ENCODE data around the gene UHRF1.
A peak's percentile ranks its signal among the peaks of the same experiment; 100 is the strongest.
"Not testable (repeated sequence)": the region's sequence is repeated elsewhere in the genome, so short reads cannot be mapped to it uniquely, and the experiment has no call there.

UHRF1 gene

DNA sequence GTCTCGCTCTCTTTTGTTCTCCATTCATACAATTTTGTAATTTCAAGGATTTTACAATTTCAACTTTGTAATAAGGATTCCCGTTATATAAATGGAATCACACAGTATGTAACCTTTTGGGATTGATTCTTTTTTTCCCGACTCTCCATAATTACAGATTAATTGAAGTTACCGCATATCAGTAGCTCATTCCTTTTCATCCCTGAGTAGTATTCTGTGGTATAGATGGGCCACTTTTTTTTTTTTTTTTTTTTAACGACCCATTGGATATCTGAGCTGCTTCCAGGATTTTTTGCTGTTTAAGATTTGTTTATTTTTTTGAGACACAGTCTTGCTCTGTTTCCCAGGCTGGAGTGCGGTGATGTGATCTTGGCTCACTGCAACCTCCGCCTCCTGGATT lies 27.8 kb downstream of the UHRF1 start:
- no peak for DNase-seq

DNA sequence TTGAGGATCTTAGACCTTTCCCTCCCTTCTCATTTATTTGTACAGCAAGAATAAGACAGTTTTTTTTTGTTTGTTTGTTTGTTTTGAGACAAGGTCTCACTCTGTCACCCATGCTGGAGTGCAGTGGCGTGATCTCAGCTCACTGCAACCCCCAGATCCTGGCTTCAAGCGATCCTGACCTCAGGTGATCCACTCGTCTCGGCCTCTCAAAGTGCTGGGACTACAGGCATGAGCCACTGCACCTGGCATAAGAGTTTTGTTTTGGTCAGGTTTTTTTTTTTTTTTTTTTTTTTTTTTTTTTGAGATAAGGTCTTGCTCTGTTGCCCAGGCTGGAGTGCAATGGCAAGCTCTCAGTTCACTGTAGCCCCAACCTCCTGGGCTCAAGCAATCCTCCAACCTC lies 29.2 kb downstream of the UHRF1 start:
- DNase-seq, result not testable (repeated sequence)

DNA sequence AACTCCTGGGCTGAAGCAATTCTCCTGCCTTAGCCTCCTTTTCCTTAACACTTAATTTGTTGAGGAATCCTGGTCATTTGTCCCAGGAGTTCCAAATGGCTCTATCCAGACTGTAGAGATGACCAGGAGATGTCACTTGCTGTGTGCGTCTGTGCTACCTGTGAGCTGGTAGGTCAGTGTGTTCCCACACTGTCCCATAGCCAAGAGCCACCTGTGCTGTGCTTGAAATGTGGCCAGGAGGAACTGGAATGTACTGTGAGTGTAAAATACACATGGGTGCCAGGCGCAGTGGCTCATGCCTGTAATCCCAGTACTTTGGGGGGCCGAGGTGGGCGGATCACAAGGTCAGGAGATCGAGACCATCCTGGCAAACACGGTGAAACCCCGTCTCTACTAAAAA lies 30.2 kb downstream of the UHRF1 start:
- no peak for DNase-seq

DNA sequence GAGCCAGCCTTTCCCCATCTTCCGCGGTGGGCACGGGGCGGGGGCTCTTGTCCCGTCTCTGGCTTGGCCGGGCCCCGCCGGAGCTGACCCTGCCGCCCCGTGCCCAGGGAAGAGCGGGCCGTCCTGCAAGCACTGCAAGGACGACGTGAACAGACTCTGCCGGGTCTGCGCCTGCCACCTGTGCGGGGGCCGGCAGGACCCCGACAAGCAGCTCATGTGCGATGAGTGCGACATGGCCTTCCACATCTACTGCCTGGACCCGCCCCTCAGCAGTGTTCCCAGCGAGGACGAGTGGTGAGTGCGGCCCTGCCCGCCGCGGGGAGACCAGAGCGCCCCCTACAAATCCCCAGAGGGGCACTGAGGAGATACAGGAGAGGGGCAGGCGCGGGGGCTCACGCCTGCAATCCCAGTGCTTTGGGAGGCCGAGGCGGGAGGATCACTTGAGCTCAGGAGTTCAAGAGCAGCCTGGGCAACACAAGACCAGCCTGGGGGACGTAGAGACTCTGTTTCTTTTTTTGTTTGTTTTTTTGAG lies 32.4 kb downstream of the UHRF1 start:
- not testable (repeated sequence) for DNase-seq

DNA sequence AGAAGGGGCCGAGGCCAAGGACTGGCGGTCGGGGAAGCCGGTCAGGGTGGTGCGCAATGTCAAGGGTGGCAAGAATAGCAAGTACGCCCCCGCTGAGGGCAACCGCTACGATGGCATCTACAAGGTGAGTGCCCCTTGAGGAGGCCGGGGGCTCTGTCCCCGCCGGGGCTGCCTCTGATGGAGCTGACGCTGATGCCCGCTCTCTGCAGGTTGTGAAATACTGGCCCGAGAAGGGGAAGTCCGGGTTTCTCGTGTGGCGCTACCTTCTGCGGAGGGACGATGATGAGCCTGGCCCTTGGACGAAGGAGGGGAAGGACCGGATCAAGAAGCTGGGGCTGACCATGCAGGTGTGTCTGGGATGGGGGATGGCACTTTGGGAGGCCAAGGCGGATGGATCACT lies 41.3 kb downstream of the UHRF1 start:
- DNase-seq, result peak in 3 of 4 experiments; percentile 14 to 42 (median 37)

DNA sequence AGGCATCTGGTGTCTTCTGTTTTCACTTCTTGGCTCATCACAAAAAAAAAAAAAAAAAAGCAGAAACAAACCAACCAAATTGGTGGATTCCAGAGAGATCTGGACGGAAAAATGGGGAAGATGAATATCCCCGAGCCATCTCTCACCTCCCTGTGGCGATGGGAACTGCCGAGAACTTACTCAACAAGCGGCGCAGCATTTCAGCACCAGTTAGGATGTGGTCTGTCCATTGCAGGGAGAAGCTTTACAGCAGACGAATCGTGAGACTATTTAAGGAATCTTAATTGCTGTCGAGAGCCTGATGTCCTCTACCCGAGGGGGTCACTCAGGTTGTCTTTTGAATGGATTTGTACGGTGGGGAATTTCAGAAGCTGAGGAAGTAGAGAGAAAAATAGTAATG lies 42.4 kb downstream of the UHRF1 start:
- peak; percentile 11 to 74 (median 54) for DNase-seq

DNA sequence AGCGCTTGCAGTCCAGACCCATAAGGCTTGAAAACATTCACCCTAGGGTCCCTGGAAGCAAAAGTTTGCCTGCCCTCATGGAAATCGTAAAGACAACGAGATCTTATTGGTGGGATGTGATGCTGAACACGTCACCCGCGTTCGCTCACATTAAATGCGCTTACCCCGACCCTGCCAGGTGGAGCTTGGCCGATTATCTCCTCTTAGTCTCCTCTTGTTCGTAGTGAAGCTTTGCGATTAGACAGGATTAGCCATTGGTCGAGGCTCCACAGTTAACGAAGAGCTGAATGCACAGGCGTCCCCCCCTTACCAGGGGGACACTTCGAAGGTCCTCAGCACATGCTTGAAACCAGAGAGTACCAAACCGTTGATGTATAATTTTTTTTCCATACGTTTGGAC lies 43.6 kb downstream of the UHRF1 start:
- no peak for DNase-seq

DNA sequence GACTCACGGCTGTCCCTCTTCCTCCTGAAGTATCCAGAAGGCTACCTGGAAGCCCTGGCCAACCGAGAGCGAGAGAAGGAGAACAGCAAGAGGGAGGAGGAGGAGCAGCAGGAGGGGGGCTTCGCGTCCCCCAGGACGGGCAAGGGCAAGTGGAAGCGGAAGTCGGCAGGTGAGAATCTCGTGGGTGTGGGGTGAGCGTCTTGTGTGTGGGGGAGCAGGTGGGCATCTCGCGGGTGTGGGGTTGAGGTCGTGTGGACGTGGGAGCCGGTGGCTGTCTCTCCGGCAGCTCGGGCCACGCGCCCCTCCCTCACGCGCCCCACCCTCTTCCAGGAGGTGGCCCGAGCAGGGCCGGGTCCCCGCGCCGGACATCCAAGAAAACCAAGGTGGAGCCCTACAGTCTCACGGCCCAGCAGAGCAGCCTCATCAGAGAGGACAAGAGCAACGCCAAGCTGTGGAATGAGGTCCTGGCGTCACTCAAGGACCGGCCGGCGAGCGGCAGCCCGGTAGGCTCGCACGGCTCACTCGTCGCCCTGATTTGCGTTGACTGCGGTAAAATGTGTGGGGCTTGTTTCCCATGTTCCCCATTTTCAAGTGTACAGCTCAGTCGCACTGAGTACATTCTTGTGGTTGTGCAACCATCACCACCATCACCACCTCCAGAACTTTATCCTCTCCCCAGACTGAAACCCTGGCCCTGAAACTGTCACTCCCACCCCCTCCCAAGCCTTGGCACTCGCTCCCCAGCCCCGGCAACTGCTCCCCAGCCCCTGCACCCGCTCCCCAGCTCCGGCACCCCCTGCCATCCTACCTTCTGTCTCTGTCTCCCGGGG lies 45.2 kb downstream of the UHRF1 start:
- peak in 2 of 4 experiments; percentile 27 to 31 for DNase-seq

DNA sequence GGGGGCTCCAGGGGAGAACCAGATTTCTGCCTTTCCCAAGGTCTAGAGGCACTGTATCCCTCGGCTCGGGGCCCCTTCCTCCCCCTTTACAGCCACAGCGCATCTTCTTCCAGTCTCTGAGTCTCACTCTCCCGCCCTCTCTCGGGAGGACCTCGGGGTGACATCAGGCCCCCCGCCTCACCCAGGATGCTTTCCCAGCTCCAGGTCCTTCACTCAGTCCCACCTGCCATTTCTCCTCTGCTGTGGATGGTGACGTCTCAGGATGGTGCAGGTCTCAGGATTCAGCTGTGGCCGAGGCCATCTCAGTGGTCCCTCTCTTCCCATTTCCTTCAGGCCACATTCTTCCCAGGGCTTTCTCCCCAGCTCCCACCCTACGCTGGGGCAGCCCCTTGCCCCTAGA lies 46.0 kb downstream of the UHRF1 start:
- DNase-seq, result no peak

DNA sequence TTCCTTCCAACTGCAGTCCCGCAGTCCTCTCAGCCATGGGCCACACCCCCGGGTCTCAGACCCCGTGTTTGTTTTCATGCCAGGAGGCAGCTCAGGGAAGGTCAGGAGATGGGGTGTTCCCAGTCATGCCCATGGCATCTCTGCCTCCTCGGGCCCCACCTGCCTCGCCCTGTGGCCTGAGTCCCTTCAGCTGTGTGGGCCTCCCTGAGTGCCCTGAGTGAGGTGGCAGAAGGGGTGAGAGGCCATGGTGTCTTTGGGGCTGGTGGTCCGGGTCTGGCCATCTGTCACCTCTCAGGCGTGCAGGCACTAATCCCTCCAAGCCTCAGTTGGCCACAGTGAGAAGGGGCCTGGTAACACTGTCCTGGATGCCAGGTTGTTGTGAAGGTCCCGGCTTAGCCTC lies 48.7 kb downstream of the UHRF1 start:
- DNase-seq, result no peak

DNA sequence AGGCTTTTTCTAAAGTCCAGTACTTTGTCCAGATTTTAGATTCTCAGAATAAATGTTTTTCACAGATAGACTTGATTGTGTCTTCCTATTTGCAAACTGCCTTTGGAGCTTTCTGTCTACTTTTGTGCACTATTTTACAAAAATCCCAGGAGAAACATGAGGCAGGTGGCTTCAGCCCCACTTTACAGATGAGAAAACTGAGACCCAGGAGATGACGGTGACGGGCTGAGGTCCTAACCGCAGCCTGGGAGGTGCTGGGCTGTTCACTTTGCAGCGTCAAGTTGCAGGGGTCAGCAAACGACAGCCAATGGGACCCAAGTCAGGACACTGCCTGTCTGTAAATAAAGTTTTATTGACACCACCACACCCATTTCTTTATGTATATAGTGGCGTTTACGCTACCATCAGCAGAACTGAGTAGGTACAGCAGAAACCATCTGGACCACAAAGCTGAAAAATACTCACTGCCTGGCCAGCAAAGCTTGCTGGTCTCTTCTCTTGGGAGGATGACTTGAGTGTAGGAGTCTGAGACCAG lies 52.9 kb downstream of the UHRF1 start:
- DNase-seq, result no peak

DNA sequence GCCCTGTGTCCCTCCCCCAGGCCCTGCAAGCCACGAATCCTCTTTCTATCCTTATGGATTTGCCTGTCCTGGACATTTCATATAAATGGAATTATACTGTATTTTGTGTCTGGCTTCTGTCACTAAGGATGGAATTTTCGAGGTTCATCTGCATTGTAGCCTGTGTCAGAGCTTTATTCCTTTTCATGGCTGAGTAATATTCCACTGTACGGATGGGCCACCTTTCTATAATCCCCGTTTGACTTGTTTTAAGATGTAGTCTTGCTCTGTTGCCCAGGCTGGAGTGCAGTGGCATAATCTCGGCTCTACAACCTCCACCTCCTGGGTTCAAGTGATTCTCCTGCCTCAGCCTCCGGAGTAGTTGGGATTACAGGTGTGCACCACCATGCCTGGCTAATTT lies 55.8 kb downstream of the UHRF1 start:
- DNase-seq, result no peak

DNA sequence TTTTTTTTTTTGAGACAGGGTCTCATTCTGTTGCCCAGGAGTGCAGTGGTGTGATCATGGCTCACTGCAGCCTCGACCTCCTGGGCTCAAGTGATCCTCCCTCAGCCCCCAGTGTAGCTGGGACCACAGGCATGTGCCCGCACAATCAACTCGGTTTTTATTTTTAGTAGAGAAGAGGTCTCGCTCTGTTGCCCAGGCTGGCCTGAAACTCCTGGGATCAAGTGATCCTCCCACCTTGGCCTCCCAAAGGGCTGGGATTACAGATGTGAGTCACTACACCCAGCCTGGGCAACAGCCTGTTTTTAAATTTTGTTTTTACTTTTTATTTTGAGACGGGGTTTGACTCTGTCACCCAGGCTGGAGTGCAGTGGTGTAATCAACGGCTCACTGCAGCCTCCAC lies 57.3 kb downstream of the UHRF1 start:
- DNase-seq, result no peak

DNA sequence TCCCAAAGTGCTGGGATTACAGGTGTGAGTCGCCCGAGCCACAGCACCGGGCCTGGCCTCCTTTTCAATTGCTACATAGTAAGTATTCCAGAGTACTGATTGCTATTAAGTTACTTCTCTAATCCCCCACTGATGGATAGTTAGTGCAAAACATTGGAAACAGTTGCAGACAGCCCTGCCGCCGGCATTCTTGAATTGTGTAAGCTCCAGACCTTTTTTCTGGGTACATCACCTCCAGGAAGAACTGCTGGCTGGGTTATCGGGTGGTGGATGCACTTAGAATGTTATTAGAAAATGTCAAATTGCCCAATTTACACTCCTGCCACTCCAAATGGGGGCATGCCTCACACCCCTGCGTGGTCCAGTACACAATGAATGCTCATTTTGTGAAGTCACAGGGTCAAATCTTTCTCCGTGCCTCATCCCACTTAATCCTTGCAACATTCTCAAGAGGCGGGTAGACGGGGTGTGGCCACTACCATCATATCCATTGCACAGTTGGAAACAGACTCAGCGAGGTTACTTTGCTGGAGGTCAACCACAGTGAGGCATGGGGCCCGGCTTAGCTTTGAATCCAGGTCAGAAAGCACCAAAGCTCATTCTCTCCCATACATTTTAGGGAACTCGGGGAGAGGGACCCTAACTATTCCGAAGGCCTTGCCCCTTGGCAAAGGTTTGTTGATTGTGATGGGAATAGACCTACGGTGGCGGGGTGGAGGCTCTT lies 58.6 kb downstream of the UHRF1 start:
- peak; percentile 24 to 63 (median 52) for DNase-seq

DNA sequence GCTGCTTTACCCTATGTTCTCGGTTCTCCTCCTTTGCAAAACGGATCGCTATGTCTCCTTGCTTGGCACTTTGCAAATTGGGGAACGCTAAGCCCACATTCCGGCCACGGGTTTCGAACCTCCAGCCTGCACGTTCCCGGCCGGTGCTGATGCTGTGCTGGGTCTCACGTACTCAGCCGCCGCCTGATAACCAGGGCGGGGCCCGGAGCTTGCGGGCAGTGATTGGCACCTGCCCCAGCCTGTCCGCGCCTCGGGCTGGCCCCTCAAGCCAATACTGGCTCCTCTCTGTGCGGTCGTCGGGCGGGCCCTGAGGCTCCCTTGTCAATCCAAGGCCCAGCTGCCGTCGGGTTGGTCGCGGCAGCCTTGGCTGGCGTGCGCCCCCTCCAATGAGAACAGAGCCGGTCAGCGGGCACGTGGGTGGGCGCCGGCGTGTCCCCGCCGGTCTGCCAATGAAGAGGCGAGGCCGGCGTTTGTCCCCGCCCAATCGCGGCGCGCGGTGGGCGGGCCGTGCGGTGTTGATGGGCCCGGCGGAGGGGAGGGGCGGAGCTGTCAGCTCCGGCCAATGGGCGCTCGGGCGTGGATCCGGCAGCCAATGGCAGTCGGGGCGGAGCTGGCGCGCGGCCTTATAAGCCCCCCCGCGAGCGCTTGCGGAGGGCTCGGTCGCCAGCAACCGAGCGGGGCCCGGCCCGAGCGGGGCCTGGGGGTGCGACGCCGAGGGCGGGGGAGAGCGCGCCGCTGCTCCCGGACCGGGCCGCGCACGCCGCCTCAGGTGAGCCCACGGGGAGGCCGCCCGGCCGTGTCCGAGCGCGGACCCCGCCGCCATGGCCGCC lies 59.4 kb downstream of the UHRF1 start, which contains the start of gene KDM4B:
TSS of gene KDM4B (plus strand) at position 652 of the 830 bp plus-strand sequence. CDS start 63,778 bp downstream, outside the sequence.
- DNase-seq, result peak; percentile 100

DNA sequence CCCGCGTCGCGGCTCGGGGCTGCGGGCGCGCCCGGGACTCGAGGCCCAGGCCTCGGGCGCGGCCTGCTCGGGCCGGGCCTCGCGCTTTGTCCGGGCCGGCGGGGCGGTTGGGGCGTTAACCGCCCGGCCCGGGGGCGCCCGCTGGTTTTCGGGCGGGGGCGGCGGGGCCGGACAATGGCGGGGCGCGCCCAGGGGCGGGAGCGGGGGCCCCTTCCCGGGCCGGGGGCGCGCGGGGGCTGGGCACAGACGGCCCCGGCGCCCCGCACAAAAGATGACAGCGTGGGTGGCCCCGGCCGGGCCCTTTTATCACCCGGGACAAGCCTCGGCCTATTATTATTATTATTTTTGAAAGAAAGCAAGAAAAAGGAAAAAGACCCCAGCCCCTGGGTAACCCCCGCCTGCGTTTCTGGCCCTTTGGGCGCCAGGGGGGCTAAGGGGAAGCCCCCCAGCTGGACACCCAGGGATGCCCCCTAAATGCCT lies 60.0 kb downstream of the UHRF1 start:
- no peak for DNase-seq

DNA sequence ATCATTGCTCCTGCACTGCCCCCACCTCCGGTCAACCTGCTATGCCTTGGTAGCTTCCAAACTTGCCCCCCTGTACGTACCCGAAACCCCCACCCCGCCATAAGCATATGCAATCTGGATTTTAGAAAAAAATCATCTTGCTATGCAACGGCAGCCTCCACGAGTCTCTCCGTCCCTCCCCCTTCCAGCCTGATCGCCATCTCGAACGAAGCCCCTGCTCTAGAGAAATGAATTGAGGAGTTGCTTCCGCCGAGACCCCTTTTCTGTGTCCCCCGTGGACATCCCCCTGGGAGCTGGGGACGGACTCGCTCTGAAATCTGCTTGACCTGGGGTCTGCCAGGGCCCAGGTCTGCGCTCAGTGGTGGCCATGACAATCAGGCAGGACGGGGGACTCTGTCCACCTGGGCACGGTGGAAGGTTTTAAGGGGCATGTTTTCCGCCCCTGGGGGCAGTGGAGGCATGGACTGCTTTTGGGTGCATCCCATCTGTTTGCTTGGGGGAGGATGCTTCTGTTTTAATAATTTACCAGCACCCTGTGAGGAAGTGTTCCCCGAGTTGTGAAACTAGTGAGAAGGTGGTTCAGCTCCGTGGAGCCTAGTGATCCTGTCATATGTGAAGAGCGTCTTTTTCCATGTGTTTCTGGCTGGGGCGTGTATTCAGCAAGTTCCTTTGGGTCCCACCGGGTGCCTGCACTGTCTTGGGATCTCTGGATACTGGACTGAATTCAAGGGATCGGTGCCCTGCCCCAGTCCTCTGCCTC lies 60.7 kb downstream of the UHRF1 start:
- peak; percentile 70 to 84 (median 79) for DNase-seq

DNA sequence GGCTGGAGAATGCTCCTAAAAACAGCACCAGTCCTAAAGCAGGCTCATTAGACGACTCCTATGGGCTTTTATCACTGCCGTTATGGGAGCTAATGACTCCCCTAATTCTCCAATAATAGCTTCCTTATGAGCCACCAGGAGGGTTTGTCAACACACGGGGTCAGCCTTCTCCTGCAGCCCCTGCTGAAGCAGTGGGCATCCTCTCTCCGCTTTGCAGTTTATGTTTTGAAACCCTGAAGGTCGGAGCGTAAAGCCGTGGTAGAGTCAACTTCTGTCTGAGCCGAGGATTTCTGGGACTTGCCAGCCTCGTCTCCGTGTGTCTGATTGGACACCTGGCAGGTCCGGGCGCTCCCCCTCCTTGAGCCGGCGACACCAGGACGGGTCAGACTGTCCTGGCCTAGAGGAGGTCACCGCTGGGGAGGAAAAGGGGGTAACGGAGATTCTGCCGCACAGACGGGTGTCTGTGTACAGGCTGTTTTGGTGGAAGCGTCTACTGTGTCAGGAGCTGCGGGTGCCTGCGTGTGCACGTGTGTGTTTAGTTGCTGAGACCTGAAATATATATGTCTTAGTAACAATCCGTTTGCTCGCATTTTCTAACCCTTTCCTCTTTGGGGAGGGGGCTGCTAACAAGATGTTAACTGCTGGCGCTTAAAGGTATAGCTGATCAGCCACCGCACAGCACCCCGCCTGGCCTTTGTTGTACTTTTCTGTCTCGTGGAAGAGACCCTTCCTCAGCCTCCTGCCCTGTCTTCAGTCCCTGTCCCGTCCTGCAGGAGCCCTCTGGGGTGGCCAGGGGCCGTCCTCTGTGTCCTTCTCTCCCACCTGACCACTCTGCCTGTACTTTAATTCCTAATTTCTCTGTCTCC lies 61.5 kb downstream of the UHRF1 start:
- DNase-seq, result peak in 1 of 4 experiments; percentile 25

DNA sequence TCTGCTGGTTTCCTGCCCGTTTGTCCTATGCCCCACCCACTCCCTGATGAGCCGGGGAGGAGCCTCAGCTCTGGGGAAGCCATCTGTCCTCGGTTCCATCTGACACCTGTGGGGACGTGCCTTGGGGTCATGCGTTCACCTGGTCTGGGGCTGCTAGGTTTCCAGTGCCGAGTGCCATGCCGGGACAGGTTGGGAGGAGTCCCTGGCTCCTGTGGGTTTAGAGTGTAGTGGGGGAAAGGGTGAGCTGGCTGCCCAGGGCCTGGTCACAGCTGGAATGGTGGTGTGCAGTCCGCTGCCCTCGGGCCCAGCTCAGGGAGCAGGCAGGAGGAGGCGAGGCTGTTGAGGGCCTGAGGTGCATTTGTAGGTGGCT lies 62.1 kb downstream of the UHRF1 start:
- DNase-seq, result peak in 2 of 4 experiments; percentile 37 to 39

DNA sequence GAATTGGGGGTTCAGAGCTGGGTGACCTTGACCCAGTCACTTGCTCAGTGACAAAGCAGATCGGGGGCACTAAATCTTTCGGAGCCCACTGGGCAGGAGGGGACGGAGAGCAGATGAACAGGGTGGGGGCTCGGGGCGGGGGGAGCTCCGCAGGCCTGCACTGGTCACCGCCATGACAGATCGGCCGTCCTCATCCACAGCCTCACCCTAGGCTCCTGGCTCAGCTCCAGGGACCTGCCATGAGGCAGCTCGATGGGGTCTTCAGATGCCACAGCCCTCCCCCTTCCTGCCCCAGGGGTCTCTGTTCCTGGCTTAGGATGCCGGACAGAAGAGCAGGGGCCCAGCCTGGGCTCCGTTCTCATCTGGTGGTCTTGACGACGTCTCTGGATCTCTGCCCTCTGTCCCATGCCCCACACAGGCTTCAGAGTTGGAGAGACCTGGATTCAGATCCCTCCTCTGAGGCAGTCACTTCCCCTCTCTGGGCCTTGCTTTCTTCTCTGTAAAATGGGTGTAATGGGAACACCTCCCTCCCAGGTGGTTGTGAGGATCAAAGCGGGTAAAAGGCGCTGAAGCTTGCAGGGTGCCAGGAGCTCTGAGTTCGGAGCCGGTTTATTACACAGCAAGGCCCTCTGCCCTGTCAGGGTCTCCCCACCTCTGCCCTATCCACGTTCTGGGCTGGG lies 62.7 kb downstream of the UHRF1 start:
- DNase-seq, result no peak
